H1 (cell line): ENCODE data around the gene RELT.

Source experiments
- CHD2 ChIP-seq: IDR thresholded peaks from 2 replicates; pipeline ENCODE4 v1.6.1; 2012; ENCODE audit warnings: low read length, improper control_type of control experiment
- EP300 ChIP-seq, 2 experiments: IDR thresholded peaks; 1 replicate in 1 of 2; 2 replicates in 1 of 2; pipeline ENCODE4 v1.6.1; 2011 to 2012; ENCODE audit warnings: low read depth in 2 of 2, low read length in 2 of 2, mild to moderate bottlenecking in 2 of 2, borderline replicate concordance in 1 of 2, inconsistent platforms in 1 of 2, moderate library complexity in 1 of 2
- EZH2 ChIP-seq: fragments of 200-600 bp; sonication (generic); IDR thresholded peaks from 2 replicates; pipeline ENCODE4 v1.7.1; 2012; ENCODE audit warnings: low read depth, mild to moderate bottlenecking, moderate library complexity, low read length, inconsistent platforms; ENCODE audit not compliant: severe bottlenecking
- GABPA ChIP-seq: IDR thresholded peaks from 2 replicates; pipeline ENCODE4 v1.6.1; 2011; ENCODE audit warnings: mild to moderate bottlenecking, low read length, moderate library complexity, borderline replicate concordance; ENCODE audit not compliant: insufficient read depth
- POLR2A ChIP-seq, 2 experiments: IDR thresholded peaks; 1 replicate in 1 of 2; 2 replicates in 1 of 2; pipeline ENCODE4 v1.6.1; 2011; ENCODE audit warnings: low read depth in 2 of 2, low read length in 2 of 2, mild to moderate bottlenecking in 2 of 2; ENCODE audit errors: control extremely low read depth in 1 of 2
- POLR2AphosphoS5 ChIP-seq: IDR thresholded peaks from 2 replicates; pipeline ENCODE4 v1.6.1; 2011; ENCODE audit warnings: low read depth, low read length
- SIN3A ChIP-seq, 2 experiments: IDR thresholded peaks in 1 of 2; conservative IDR thresholded peaks in 1 of 2; 2 replicates each; pipeline ENCODE4 v1.6.1; 2011 to 2012; ENCODE audit warnings: low read length in 2 of 2, improper control_type of control experiment in 1 of 2, low read depth in 1 of 2, mild to moderate bottlenecking in 1 of 2
- SP2 ChIP-seq: IDR thresholded peaks from 2 replicates; pipeline ENCODE4 v1.6.1; 2012; ENCODE audit warnings: mild to moderate bottlenecking, low read length, inconsistent platforms
- TAF1 ChIP-seq: IDR thresholded peaks from 2 replicates; pipeline ENCODE4 v1.6.1; 2011; ENCODE audit warnings: mild to moderate bottlenecking, low read depth, low read length
- TF ChIP-seq, protein P1 (sequence below), 3 experiments: IDR thresholded peaks; 1 replicate in 2 of 3; 2 replicates in 1 of 3; pipeline versions ENCODE4 v1.5.1 to v1.6.1; 2011; ENCODE audit warnings: low read length in 3 of 3, mild to moderate bottlenecking in 3 of 3, inconsistent platforms in 2 of 3, low read depth in 1 of 3, moderate library complexity in 1 of 3; ENCODE audit not compliant: insufficient read depth in 1 of 3; ENCODE audit errors: control extremely low read depth in 1 of 3
- TF ChIP-seq, protein P2 (sequence below): IDR thresholded peaks from 2 replicates; pipeline ENCODE4 v1.6.1; 2012; ENCODE audit warnings: inconsistent platforms

DNA sequence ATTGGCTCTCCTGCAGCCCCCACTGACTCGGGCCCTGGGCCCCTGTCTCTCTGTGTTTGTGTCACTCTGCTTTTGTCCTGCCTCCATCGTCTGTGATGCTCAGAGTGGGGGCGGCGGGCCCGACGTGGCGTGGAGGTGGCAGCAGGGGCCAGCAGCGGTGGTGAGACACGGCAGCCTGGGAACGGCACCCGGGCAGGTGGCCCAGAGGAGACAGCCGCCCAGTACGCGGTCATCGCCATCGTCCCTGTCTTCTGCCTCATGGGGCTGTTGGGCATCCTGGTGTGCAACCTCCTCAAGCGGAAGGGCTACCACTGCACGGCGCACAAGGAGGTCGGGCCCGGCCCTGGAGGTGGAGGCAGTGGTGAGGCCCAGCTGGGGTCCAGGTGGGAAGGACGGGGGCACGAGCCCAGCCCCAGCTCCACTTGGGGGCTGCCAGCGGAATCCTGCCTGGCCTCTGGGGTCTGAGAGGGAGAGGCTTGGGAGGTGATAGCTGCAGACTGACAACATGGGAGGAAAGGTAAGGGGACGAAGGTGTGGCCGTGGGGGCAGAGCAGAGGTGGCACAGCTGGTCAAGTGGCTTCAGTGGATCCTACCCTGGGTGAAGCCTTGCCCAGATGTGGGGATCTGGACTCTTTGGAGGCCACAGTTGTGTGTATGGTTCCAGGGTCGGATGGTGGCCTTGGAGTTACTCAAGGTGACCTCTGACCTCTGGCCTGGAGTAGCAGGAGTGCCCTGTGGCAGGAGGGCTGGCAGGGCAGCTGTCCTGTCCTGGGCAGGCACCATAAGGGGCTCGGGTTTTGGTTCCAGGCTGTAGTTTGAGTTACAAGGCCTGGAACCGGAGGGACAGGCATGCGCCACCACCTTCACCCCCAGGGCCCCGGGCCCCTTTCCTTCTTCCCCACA is 16.2 kb downstream of the RELT start:
- TF ChIP-seq SP2, result no peak
- no peak for TF ChIP-seq SIN3A (conservative IDR thresholded peaks at IDR 0.05 in 1 of 2, IDR thresholded peaks at IDR 0.05 in 1 of 2; ENCODE audit: low read depth in 1 of 2, low read length in 2 of 2)
- no peak for TF ChIP-seq EP300 (IDR thresholded peaks at IDR 0.05; ENCODE audit: borderline replicate concordance in 1 of 2, low read depth in 2 of 2, low read length in 2 of 2)
- TF ChIP-seq, protein P1, sequence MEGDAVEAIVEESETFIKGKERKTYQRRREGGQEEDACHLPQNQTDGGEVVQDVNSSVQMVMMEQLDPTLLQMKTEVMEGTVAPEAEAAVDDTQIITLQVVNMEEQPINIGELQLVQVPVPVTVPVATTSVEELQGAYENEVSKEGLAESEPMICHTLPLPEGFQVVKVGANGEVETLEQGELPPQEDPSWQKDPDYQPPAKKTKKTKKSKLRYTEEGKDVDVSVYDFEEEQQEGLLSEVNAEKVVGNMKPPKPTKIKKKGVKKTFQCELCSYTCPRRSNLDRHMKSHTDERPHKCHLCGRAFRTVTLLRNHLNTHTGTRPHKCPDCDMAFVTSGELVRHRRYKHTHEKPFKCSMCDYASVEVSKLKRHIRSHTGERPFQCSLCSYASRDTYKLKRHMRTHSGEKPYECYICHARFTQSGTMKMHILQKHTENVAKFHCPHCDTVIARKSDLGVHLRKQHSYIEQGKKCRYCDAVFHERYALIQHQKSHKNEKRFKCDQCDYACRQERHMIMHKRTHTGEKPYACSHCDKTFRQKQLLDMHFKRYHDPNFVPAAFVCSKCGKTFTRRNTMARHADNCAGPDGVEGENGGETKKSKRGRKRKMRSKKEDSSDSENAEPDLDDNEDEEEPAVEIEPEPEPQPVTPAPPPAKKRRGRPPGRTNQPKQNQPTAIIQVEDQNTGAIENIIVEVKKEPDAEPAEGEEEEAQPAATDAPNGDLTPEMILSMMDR (IDR thresholded peaks at IDR 0.05; ENCODE audit: control extremely low read depth in 1 of 3, insufficient read depth in 1 of 3, low read depth in 1 of 3, low read length in 3 of 3), result no peak
- no peak for TF ChIP-seq TAF1
- TF ChIP-seq EZH2, result no peak
- no peak for TF ChIP-seq POLR2AphosphoS5
- no peak for TF ChIP-seq CHD2
- TF ChIP-seq, protein P2, sequence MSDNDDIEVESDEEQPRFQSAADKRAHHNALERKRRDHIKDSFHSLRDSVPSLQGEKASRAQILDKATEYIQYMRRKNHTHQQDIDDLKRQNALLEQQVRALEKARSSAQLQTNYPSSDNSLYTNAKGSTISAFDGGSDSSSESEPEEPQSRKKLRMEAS, result no peak
- TF ChIP-seq GABPA, result no peak
- TF ChIP-seq POLR2A (IDR thresholded peaks at IDR 0.05; ENCODE audit: control extremely low read depth in 1 of 2, low read depth in 2 of 2, low read length in 2 of 2), result no peak
